ENCODE results near the gene AKNA. TPM values are rescaled to one million over a fixed set of nuclear protein-coding genes. Genes with fewer than 3 reads are reported as not detected.

The AKNA gene
- total RNA-seq, 3 donors from 2014 or later: 77.2 to 81.7 (median 80.6) TPM

GRCh38 chr9:114316605-114317230, 71.1 kb downstream of the AKNA start:
- Mint-ChIP-seq H3K27me3 (ENCODE audit: low read depth) (peaks cover 9% of the 10 kb centered on the region), H3K4me1 (ENCODE audit: low read depth) (no peaks in the 10 kb centered on the region), H3K4me3 (no peak overlapping the region), H3K9me3 (no peaks in the 10 kb centered on the region), H3K36me3 (ENCODE audit: insufficient read depth) (no peaks in the 10 kb centered on the region)
- DNase-seq (no peak), ATAC-seq (no peak)

GRCh38 chr9:114315723-114316363, 71.9 kb downstream of the AKNA start:
- Mint-ChIP-seq H3K9me3 (no peaks in the 10 kb centered on the region), H3K27me3 (ENCODE audit: low read depth) (peaks cover 6% of the 10 kb centered on the region), H3K4me3 (no peak overlapping the region), H3K36me3 (ENCODE audit: insufficient read depth) (no peaks in the 10 kb centered on the region), H3K4me1 (ENCODE audit: low read depth) (no peaks in the 10 kb centered on the region)
- ATAC-seq: no peak
- no peak for DNase-seq

- no peak for DNase-seq
- Mint-ChIP-seq H3K4me1 (ENCODE audit: low read depth) (no peaks in the 10 kb centered on the region), H3K4me3 (no peak overlapping the region), H3K36me3 (ENCODE audit: insufficient read depth) (no peaks in the 10 kb centered on the region), H3K27me3 (ENCODE audit: low read depth) (peaks cover 4% of the 10 kb centered on the region), H3K9me3 (no peaks in the 10 kb centered on the region)
- ATAC-seq: no peak
Observed at GRCh38 chr9:114314881-114315722, 72.7 kb downstream of the AKNA start.

- DNase-seq (no peak), ATAC-seq (no peak)
- peaks cover 4% of the 10 kb centered on the region for H3K27me3 Mint-ChIP-seq (ENCODE audit: low read depth)
- no peaks in the 10 kb centered on the region for H3K4me1 Mint-ChIP-seq (ENCODE audit: low read depth)
- no peak overlapping the region for H3K4me3 Mint-ChIP-seq
- H3K36me3 Mint-ChIP-seq (ENCODE audit: insufficient read depth): no peaks in the 10 kb centered on the region
- H3K9me3 Mint-ChIP-seq: no peaks in the 10 kb centered on the region
Observed at GRCh38 chr9:114314256-114314867, 73.4 kb downstream of the AKNA start.

GRCh38 chr9:114313186-114313585, 74.6 kb downstream of the AKNA start:
- Mint-ChIP-seq H3K4me3 (no peak overlapping the region), H3K4me1 (ENCODE audit: low read depth) (no peaks in the 10 kb centered on the region), H3K36me3 (ENCODE audit: insufficient read depth) (no peaks in the 10 kb centered on the region), H3K27me3 (ENCODE audit: low read depth) (no peaks in the 10 kb centered on the region), H3K9me3 (no peaks in the 10 kb centered on the region)
- ATAC-seq (no peak), DNase-seq (no peak)

GRCh38 chr9:114312513-114312875, 75.3 kb downstream of the AKNA start:
- Mint-ChIP-seq H3K9me3 (no peaks in the 10 kb centered on the region), H3K4me3 (no peak overlapping the region), H3K4me1 (ENCODE audit: low read depth) (no peaks in the 10 kb centered on the region), H3K36me3 (ENCODE audit: insufficient read depth) (no peaks in the 10 kb centered on the region), H3K27me3 (ENCODE audit: low read depth) (no peaks in the 10 kb centered on the region)
- DNase-seq (no peak), ATAC-seq (no peak)

- no peak for ATAC-seq
- Mint-ChIP-seq H3K4me3 (no peak overlapping the region), H3K27me3 (ENCODE audit: low read depth) (no peaks in the 10 kb centered on the region), H3K36me3 (ENCODE audit: insufficient read depth) (no peaks in the 10 kb centered on the region), H3K9me3 (no peaks in the 10 kb centered on the region), H3K4me1 (ENCODE audit: low read depth) (no peaks in the 10 kb centered on the region)
- no peak for DNase-seq
Observed at GRCh38 chr9:114311571-114312512, 75.9 kb downstream of the AKNA start.

- Mint-ChIP-seq H3K36me3 (ENCODE audit: insufficient read depth) (no peaks in the 10 kb centered on the region), H3K4me3 (no peak overlapping the region), H3K9me3 (no peaks in the 10 kb centered on the region), H3K27me3 (ENCODE audit: low read depth) (no peaks in the 10 kb centered on the region), H3K4me1 (ENCODE audit: low read depth) (peaks cover under 1% of the 10 kb centered on the region)
- DNase-seq: no peak
- no peak for ATAC-seq
Observed at GRCh38 chr9:114310471-114311450, 77.0 kb downstream of the AKNA start.

GRCh38 chr9:114309096-114309495, 78.7 kb downstream of the AKNA start:
- DNase-seq (no peak), ATAC-seq (no peak)
- Mint-ChIP-seq H3K4me3 (no peak overlapping the region), H3K4me1 (ENCODE audit: low read depth) (peaks cover 4% of the 10 kb centered on the region), H3K36me3 (ENCODE audit: insufficient read depth) (no peaks in the 10 kb centered on the region), H3K27me3 (ENCODE audit: low read depth) (peaks cover 2% of the 10 kb centered on the region), H3K9me3 (no peaks in the 10 kb centered on the region)

GRCh38 chr9:114308361-114308950, 79.3 kb downstream of the AKNA start:
- DNase-seq (no peak), ATAC-seq (no peak)
- no peaks in the 10 kb centered on the region for H3K9me3 Mint-ChIP-seq
- H3K4me3 Mint-ChIP-seq: no peak overlapping the region
- no peaks in the 10 kb centered on the region for H3K36me3 Mint-ChIP-seq (ENCODE audit: insufficient read depth)
- peaks cover 3% of the 10 kb centered on the region for H3K27me3 Mint-ChIP-seq (ENCODE audit: low read depth)
- peaks cover 4% of the 10 kb centered on the region for H3K4me1 Mint-ChIP-seq (ENCODE audit: low read depth)

GRCh38 chr9:114307899-114308267, 79.9 kb downstream of the AKNA start:
- H3K36me3 Mint-ChIP-seq (ENCODE audit: insufficient read depth): no peaks in the 10 kb centered on the region
- H3K9me3 Mint-ChIP-seq: no peaks in the 10 kb centered on the region
- peaks cover 3% of the 10 kb centered on the region for H3K27me3 Mint-ChIP-seq (ENCODE audit: low read depth)
- H3K4me1 Mint-ChIP-seq (ENCODE audit: low read depth): peaks cover 4% of the 10 kb centered on the region
- DNase-seq: no peak
- ATAC-seq: no peak
- H3K4me3 Mint-ChIP-seq: no peak overlapping the region

- Mint-ChIP-seq H3K4me3 (no peak overlapping the region), H3K4me1 (ENCODE audit: low read depth) (peaks cover 4% of the 10 kb centered on the region), H3K9me3 (no peaks in the 10 kb centered on the region), H3K27me3 (ENCODE audit: low read depth) (peaks cover 9% of the 10 kb centered on the region), H3K36me3 (ENCODE audit: insufficient read depth) (no peaks in the 10 kb centered on the region)
- no peak for DNase-seq
- ATAC-seq: no peak
Observed at GRCh38 chr9:114304416-114305188, 83.2 kb downstream of the AKNA start.

Data from activated T-cell treated with anti-CD3 and anti-CD28 coated beads, Interleukin-2, amount 50 U/mL, for 4 hours (primary cell).